Measurements from ENCODE around the gene DYRK1B. TPM values are rescaled to one million over a fixed set of nuclear protein-coding genes. Genes with fewer than 3 reads are reported as not detected.

The DYRK1B gene
- total RNA-seq, 1 experiment from 2014 or later: 322 TPM

DNA sequence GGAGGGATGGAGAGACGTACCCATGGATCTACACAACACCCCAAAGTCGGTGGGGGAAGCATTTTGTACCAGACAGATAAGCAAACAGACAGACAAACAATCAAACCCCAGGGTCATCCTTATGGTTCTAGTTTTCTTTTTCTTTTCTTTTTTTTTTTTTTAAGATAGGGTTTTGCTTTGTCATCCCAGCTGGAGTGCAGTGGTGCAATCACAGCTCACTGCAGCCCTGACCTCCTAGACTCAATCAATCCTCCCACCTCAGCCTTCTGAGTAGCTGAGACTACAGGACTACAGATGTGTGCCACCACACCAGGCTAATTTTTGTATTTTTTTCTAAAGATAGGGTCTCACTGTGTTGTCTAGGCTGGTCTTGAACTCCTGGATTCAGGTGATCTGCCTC is 30.2 kb upstream of the DYRK1B start:
- Histone ChIP-seq H3K27ac (ENCODE audit: low read length) (no peak overlapping the region), H3K36me3 (ENCODE audit: control insufficient read depth, insufficient read depth, low read length) (no peaks in the 10 kb centered on the region), H3K4me1 (ENCODE audit: control insufficient read depth, insufficient read depth, low read length) (peaks cover 4% of the 10 kb centered on the region), H3K4me3 (ENCODE audit: low read depth in 2 of 2, low read length in 2 of 2) (no peak overlapping the region), H3K9me3 (ENCODE audit: control insufficient read depth, insufficient read depth, low read depth, low read length) (no peaks in the 10 kb centered on the region), H3K27me3 (ENCODE audit: control insufficient read depth, insufficient read depth, low read length) (peaks cover 12% of the 10 kb centered on the region; the same call in 1 of the 2 replicates)
- DNase-seq (ENCODE audit: low read depth, low spot score) (no peak), ATAC-seq (no peak)
- CTCF ChIA-PET: interaction anchor here (0.7 to 1.0 kb wide), 5 partner anchors 18 to 107 kb away, joined by 3 to 7 read pairs (median 3); partner anchors contain the start of genes FBL and PSMC4
- in situ Hi-C loops (cut with HindIII; ENCODE audit: low pct_unique_long_range_greater_than_20kb, low sequenced_read_pairs) (loop anchor here (10.0 kb wide), 2 partner anchors 119 to 319 kb away; partner anchors contain the start of gene EID2), intact Hi-C loops (cut with micrococcal nuclease; ENCODE audit: unreplicated experiment) (no loop called here)
- TF ChIP-seq, protein P1, sequence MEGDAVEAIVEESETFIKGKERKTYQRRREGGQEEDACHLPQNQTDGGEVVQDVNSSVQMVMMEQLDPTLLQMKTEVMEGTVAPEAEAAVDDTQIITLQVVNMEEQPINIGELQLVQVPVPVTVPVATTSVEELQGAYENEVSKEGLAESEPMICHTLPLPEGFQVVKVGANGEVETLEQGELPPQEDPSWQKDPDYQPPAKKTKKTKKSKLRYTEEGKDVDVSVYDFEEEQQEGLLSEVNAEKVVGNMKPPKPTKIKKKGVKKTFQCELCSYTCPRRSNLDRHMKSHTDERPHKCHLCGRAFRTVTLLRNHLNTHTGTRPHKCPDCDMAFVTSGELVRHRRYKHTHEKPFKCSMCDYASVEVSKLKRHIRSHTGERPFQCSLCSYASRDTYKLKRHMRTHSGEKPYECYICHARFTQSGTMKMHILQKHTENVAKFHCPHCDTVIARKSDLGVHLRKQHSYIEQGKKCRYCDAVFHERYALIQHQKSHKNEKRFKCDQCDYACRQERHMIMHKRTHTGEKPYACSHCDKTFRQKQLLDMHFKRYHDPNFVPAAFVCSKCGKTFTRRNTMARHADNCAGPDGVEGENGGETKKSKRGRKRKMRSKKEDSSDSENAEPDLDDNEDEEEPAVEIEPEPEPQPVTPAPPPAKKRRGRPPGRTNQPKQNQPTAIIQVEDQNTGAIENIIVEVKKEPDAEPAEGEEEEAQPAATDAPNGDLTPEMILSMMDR (IDR thresholded peaks at IDR 0.05): no peak
- POLR2A ChIA-PET: interaction anchor here (0.6 to 0.7 kb wide), 5 partner anchors 14 to 415 kb away, joined by 3 to 4 read pairs (median 3); partner anchors contain the start of gene DYRK1B
- no TSS peak for BruUV-seq (replicated peaks)

DNA sequence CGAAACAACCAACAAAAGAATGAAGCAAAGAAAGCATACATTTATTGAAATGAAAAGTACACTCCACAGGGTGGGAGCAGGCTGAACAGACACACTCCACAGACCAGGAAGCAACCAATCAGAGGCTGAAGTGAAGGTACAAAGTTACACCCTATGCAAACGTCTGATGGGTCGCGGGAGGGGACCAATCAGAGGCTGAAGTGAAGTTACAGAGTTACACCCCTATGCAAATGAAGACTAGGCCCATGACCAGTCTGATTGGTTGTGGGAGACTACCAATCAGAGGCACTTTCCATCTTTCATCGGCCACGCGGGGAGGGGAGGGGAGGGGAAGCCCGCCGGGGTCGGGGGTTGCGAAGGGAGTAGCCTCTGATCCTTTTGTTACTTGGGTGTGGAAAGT is 24.6 kb upstream of the DYRK1B start:
- POLR2A ChIA-PET: interaction anchor here (0.6 kb wide), 1 partner anchor 25 kb away, joined by 4 read pairs; no protein-coding TSS in a partner anchor
- DNase-seq (ENCODE audit: low read depth, low spot score) (no peak), ATAC-seq (peak; percentile 13; the same call in 1 of the 2 replicates)
- in situ Hi-C loops (cut with HindIII; ENCODE audit: low pct_unique_long_range_greater_than_20kb, low sequenced_read_pairs) (no loop called here), intact Hi-C loops (cut with micrococcal nuclease; ENCODE audit: unreplicated experiment) (no loop called here)
- no peaks in the 10 kb centered on the region for H3K27me3 ChIP-seq (ENCODE audit: control insufficient read depth, insufficient read depth, low read length)
- BruUV-seq (replicated peaks): no TSS peak
- TF ChIP-seq SIN3A (IDR thresholded peaks at IDR 0.05; ENCODE audit: borderline replicate concordance, insufficient read depth, low read depth, low read length) (no peak), POLR2AphosphoS5 (IDR thresholded peaks at IDR 0.05; ENCODE audit: low read depth, low read length) (no peak), TCF7L2 (IDR thresholded peaks at IDR 0.05; ENCODE audit: low read depth, low read length) (no peak)
- TF ChIP-seq, protein P1 (IDR thresholded peaks at IDR 0.05): no peak
- TF ChIP-seq, protein P2, sequence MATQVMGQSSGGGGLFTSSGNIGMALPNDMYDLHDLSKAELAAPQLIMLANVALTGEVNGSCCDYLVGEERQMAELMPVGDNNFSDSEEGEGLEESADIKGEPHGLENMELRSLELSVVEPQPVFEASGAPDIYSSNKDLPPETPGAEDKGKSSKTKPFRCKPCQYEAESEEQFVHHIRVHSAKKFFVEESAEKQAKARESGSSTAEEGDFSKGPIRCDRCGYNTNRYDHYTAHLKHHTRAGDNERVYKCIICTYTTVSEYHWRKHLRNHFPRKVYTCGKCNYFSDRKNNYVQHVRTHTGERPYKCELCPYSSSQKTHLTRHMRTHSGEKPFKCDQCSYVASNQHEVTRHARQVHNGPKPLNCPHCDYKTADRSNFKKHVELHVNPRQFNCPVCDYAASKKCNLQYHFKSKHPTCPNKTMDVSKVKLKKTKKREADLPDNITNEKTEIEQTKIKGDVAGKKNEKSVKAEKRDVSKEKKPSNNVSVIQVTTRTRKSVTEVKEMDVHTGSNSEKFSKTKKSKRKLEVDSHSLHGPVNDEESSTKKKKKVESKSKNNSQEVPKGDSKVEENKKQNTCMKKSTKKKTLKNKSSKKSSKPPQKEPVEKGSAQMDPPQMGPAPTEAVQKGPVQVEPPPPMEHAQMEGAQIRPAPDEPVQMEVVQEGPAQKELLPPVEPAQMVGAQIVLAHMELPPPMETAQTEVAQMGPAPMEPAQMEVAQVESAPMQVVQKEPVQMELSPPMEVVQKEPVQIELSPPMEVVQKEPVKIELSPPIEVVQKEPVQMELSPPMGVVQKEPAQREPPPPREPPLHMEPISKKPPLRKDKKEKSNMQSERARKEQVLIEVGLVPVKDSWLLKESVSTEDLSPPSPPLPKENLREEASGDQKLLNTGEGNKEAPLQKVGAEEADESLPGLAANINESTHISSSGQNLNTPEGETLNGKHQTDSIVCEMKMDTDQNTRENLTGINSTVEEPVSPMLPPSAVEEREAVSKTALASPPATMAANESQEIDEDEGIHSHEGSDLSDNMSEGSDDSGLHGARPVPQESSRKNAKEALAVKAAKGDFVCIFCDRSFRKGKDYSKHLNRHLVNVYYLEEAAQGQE (IDR thresholded peaks at IDR 0.05; ENCODE audit: insufficient read depth in 1 of 2, low read depth in 2 of 2, low read length in 1 of 2): no peak
- CTCF ChIA-PET: no interaction called here
- peaks cover 8% of the 10 kb centered on the region; the same call in 1 of the 2 replicates for H3K9me3 ChIP-seq (ENCODE audit: control insufficient read depth, insufficient read depth, low read depth, low read length)
- H3K27ac ChIP-seq (ENCODE audit: low read length): no peak overlapping the region
- H3K4me3 ChIP-seq (ENCODE audit: low read depth in 2 of 2, low read length in 2 of 2): no peak overlapping the region
- H3K4me1 ChIP-seq (ENCODE audit: control insufficient read depth, insufficient read depth, low read length): peaks cover 4% of the 10 kb centered on the region
- no peaks in the 10 kb centered on the region for H3K36me3 ChIP-seq (ENCODE audit: control insufficient read depth, insufficient read depth, low read length)

Measured in Panc1 (cell line).